Activated CD4-positive, alpha-beta T cell treated with anti-CD3 and anti-CD28 coated beads, Interleukin-2, amount 50 U/mL, for 4 hours (primary cell): ENCODE data around the gene NUTM2A.
"Not testable (repeated sequence)": the region's sequence is repeated elsewhere in the genome, so short reads cannot be mapped to it uniquely, and the experiment has no call there.

ENCODE experiments used
- DNase-seq, 2 experiments: peaks; one replicate each; pipeline ENCODE4 v3.0.0-alpha.2; 2020

The NUTM2A gene

GRCh38 chr10:87225148-87225547, at the start of gene NUTM2A:
Gene NUTM2A (plus strand): TSS chr10:87225448. CDS start chr10:87225831, 383 bp downstream.
- DNase-seq: not testable (repeated sequence)

GRCh38 chr10:87177587-87177986, 47.7 kb upstream of the NUTM2A start:
- not testable (repeated sequence) for DNase-seq

DNA sequence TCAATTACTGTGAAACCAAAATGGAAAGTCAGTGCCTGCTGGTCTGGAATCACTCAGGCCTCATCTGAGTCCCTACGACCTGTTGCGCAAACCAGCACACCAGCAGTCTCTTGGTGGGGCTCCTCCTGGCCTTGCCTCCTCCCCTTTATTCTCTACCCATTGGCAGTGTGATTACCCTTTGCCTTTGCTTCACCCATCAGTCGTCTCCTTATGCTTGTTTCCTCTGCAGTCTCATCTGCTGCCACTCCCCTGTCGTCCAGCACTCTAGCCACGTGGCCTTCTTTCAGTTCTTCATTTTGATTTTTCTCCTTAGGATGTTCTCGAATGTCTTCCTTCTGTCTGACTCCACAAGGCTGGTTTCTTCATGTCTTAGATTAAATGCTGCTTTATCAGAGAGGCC, 40.8 kb upstream of the NUTM2A start:
- DNase-seq: not testable (repeated sequence)

GRCh38 chr10:87186016-87186415, 39.2 kb upstream of the NUTM2A start:
- not testable (repeated sequence) for DNase-seq

GRCh38 chr10:87187573-87187972, 37.7 kb upstream of the NUTM2A start:
- DNase-seq: not testable (repeated sequence)

DNA sequence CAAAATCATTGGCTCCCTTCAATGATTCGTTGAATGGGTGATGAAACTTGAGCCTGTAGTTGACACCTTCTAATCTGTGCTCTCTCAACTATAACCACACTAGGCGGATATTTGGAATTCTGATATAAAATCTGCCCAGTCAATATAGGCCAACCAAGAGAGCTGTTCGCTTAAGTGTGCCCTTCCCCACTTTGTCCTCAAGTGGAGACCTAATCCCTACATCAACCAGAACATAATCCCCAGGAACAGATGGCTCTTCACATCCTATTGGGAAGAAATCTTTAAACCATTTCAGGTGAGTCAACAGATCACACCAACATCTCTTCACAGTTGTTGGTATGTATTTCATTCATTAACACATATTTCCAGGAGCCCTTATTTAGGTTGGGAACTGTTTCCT, 33.4 kb upstream of the NUTM2A start:
- not testable (repeated sequence) for DNase-seq

- DNase-seq: not testable (repeated sequence)
Observed at GRCh38 chr10:87200924-87201323, 24.3 kb upstream of the NUTM2A start.

DNA sequence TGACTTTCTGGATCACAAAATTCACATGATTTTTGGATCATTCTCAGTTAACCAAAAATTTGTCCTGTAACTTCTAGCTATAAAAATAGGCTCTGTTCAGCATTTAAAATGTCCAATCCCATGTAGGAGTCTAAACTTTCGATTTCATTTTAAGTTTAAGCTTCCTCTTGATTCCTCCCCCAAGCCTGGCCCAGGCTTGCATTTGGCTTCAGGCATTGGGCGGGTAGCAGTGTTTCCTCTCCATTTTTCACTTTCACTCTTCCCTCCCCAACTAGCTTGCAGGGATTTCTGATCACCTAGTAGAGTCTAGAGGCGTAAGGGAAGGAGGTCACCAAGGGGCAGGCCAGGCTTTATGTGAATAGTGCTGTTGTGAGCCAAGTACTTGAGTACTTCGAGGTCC, 20.4 kb upstream of the NUTM2A start:
- DNase-seq: not testable (repeated sequence)

DNA sequence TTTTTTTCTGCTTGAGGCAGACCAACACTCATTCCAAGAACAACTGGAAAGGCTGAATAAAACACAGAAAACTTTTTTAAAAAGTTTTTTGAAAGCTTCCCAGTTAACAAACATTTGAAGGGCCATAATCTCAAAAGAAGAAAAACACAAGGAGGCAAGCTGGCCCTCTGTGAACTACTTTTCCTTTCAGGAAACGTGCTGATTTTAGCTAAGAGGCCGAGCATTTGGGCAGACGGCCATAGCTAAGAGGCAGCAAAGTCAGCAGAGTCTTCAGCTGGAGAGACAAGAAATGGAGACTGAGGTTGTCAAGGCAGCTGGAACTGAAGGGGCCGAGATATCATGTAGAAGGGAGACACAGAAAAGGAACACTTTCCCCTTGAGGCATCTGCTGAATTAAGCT, 18.3 kb upstream of the NUTM2A start:
- not testable (repeated sequence) for DNase-seq

- not testable (repeated sequence) for DNase-seq
Observed at GRCh38 chr10:87210309-87210708, 14.9 kb upstream of the NUTM2A start.

DNA sequence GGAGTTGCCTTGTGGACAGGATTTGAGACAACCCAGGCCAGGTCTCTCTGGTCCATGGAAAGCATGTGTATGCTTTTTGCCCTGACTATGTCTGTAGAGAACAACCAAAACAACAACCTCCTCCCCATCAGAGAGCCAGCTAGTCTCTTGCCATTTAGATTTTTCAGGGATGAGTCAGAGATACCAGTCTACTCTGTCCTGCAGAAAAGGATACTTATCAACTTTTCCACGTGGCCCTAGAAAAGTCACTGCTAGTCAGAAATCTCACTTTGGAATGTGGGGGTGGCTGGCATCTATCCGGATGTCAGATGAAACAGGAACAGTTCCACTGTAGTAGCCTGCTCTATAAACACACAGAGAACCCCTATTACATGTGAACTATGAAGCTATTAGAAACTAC, 13.4 kb upstream of the NUTM2A start:
- DNase-seq: not testable (repeated sequence)

DNA sequence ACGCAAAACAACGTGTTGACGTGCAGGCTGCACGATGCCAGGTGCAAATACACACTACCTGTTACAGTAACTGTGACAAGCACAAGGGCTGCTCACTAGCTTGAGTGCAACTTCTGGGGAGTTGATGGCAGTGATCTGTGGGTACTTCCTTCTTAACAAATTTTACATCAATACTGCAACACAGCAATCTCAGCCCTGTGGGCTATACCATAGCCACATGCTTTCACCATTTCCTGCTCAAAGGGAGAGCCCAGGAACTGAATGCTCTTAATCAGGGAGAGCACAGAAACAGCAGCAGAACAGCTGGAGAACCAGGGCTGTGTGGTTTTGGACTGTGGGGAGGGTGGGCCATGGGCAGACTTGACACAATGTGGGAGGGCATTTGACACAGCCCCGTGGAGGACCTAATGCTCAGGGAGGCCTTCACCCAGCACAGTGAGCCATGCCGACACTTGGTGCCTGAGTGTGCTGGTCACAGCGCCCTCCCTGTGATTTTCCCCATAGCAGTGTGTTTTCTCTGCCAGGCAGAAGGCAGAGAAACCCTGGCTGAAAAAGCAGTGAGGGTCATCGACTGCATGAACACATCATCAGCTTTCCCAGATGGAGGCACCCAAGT, 12.0 kb upstream of the NUTM2A start:
- not testable (repeated sequence) for DNase-seq

- not testable (repeated sequence) for DNase-seq
Observed at GRCh38 chr10:87213806-87214205, 11.4 kb upstream of the NUTM2A start.

DNA sequence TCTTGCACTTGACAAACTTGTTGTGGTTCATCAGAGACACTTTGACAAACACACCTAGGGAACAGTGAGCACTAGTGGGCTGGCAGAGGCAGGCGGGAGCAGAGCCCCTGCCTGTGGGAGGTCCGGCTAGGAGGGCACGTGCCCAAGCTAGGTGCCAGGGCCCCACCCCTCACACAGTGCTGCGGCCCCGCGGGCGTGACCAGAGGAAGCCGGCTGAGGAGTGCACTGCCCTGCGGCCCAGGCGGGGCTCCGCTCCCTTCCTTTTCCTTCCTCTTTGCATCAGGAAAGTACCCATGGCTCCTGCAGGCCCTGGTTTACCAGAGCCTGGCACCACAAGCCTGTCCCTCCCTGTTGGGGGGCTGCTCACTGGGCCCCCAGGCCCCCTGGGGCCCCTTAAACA, 9.1 kb upstream of the NUTM2A start:
- not testable (repeated sequence) for DNase-seq

- DNase-seq: not testable (repeated sequence)
Observed at GRCh38 chr10:87219370-87219769, 5.9 kb upstream of the NUTM2A start.

GRCh38 chr10:87222789-87223188, 2.5 kb upstream of the NUTM2A start:
- not testable (repeated sequence) for DNase-seq

DNA sequence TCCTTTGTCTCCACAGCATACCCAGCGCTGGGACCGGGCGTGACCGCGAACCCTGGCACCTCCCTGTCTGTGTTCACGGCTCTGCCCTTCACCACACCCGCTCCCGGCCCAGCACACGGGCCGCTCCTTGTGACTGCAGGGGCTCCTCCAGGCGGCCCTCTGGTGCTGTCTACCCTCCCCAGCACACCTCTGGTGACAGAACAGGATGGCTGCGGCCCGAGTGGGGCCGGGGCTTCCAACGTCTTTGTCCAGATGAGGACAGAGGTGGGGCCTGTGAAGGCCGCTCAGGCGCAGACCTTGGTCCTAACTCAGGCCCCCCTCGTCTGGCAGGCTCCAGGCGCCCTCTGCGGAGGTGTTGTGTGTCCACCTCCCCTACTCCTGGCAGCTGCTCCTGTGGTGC, 3.0 kb downstream of the NUTM2A start:
- not testable (repeated sequence) for DNase-seq

DNA sequence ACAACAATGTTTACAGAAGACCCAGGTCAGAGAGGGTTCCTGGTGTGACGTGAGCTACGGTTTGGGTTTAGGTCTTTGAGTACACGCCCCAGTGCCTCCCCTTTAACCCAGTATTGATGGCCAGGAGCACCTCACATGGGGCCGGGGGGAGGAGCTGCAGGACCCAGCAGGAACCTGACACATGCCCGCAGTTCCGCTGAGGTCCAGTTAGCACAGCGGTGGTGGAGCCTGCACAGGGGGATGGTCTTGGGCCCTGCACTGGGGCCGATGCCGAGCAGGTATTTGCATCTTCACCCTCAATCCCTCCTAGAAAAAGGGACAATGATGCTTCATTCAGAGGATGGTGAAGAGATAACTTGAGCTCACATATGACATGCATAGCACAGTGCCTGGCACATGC, 4.0 kb downstream of the NUTM2A start:
- not testable (repeated sequence) for DNase-seq

- not testable (repeated sequence) for DNase-seq
Observed at GRCh38 chr10:87234854-87235253, 9.6 kb downstream of the NUTM2A start.

DNA sequence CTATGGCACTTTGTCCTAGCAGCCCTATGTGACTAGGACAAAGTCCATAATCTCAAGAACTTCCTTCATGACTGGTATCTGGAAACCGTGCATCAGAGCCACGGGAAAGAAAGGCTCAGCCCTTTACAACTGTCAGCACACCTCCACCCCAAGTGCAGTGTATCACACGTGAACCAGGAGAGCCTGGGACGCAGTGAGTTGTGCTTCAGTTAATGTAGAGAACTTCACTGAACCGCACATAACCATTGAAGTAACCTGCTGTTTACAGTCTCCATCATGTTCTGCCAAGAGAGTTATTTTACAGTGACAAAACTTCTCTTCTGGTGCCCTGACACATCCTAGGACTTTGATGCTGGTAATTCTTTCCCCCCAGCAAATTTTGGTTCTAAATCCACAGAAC, 12.0 kb downstream of the NUTM2A start:
- not testable (repeated sequence) for DNase-seq

GRCh38 chr10:87239346-87239808, 14.1 kb downstream of the NUTM2A start:
- DNase-seq: not testable (repeated sequence)

GRCh38 chr10:87242192-87242591, 16.9 kb downstream of the NUTM2A start:
- DNase-seq: not testable (repeated sequence)

DNA sequence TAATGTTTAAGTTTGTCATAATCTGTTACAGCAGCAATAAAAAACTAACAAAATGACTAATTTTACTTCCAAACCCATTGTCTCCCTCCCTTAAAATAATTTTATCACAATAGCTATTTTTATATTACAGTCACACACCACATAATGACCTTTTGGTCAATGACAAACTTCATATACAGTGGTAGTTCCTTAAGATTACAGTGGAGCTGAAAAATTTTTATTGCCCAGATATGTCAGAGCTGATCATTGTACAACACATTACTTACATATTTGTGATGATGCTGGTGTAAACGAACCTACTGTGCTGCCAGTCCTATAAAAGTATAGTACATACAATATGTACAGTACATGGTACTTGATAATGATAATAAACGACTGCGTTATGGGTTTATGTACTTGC, 22.1 kb downstream of the NUTM2A start:
- DNase-seq: not testable (repeated sequence)

DNA sequence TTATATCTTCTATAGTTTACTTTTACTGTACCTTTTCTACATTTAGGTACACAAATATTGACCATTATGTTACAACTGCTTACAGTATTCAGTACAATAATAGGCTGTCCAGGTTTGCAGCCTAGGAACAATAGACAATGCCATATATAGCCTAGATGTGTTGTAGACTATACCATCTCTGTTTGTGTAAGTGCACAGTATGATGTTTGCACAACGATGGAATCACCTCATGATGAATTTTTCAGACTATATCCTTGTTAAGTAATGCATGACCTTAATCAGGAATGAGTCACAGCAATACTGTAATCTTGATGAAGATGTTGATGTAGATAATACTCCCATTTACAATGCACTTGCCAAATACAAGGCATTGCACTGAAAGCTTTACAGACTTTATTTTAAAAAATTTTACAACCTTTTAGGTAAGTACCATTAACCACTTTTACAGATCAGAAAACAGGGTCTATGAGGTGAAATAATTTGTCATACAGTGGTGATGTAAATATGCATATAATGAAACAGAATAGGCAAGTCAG, 23.6 kb downstream of the NUTM2A start:
- DNase-seq: not testable (repeated sequence)
